ENCODE measurements around the gene GALNTL6.
"Not testable (repeated sequence)": the region's sequence is repeated elsewhere in the genome, so short reads cannot be mapped to it uniquely, and the experiment has no call there.

Gene GALNTL6

GRCh38 chr4:172688534-172688933 is 875.3 kb downstream of the GALNTL6 start:
- no peak for DNase-seq

DNA sequence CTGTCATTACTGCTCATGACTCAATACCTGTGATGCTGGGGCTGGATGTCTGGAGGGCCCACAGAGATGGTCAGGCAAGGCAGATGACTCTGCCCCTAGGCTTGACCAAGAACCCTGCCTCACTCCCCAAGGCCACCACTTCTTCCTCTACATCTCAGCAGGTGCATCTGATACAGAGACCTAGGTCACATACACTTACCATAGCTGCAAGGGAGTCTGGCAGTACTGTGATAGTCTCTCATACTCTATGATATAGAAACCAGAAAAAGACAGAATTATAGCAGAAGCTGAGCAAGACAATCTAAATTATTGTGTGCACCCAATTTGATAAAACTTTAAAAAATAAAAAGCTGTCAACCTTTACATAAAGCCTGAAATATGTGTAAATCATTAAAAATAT is 878.3 kb downstream of the GALNTL6 start:
- no peak for DNase-seq

DNA sequence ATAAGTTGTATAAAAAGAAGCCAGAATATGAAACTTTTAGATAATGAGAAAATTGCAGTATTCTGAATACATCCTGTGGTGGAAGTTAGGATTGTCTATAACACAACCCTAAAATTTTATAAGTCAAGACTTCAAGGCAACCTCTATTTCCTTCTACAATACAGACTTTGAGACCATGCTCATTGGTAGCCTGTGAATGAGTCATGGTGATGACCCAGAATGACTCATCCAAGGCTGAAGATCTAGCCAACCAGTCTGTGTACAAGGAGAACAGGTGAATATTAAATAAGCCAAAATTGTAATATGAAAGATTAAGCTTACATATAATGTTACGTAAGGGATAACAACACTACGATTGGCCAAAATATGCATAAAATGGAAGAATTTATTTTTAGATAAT is 879.5 kb downstream of the GALNTL6 start:
- peak; percentile 3 for DNase-seq

- DNase-seq, result no peak
Measured at GRCh38 chr4:172698256-172698655, 885.1 kb downstream of the GALNTL6 start.

- no peak for DNase-seq
Measured at GRCh38 chr4:172705565-172705964, 892.4 kb downstream of the GALNTL6 start.

DNA sequence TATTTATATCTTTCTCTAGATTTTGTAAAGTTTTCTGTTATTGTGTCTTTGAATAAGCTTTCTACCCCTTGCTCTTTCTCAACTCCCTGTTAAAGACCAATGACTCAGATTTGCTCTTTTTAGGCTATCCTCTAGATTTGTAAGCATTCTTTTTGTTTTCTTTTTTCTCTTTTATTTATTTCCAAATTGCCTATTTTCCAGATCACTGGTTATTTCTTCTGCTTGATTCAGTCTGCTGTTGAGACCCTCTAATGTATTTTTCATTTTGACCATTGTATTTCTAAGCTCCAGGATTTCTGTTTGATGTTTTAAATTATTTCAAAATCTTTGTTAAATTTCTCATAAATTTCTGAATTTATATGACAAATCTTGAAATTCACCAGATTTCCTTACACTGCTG is 892.8 kb downstream of the GALNTL6 start:
- no peak for DNase-seq

DNA sequence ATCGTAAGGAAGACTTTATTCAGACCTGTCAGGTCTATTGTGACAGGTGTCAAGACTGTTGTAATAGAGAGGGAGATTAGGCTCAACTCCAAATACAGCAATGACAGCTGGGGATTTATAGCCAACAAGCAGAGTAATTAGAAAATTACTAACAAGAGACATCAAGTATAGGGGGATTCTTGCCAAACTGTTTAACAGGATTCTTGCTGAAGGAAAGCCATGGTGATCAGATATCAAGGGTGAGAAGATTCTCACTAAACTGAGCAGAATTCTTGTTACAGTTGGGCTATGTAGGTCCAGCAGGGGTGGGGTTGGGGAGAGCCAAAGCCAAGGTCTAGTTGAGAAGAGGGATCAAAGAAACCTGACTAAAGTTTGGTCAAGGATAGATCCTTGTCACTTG is 894.4 kb downstream of the GALNTL6 start:
- no peak for DNase-seq

- DNase-seq, result no peak
Measured at GRCh38 chr4:172708184-172708583, 895.0 kb downstream of the GALNTL6 start.

DNA sequence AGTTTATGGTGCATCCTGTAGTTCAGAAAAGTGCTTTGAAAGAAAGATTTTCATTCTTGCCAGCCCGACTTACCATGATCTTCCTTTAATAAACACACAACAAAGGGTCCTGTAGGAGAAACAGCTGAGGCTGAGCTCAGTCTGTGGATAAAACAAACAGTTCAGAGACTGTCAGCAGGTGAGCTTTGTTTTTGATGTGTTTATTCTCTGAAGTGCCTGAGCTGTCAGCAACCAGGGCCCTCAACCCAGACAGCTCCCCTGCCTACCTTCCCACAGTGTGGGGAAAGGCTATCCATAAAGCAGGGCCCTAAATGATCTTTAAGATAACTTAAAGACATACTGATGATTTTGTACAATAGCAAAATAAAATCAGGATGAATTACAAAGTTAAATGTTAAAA is 896.2 kb downstream of the GALNTL6 start:
- no peak for DNase-seq

DNA sequence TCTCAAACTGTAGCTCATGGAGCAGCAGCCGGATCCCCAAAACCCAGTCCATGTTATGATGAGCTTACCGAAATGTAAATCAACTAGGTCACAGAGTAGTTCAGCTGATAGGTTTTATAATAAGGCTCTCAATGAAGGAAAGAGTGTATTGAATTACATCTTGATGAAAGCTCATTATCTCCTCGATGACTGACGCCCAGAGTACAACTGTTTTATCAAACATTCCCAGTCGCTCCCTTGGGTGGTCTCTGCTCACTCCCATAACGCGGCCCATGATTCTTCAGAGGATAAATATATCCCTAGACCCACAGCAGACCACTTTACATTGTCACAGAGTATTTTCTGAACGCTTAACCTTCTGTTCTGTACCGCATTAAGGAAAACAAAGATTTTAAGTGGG is 903.1 kb downstream of the GALNTL6 start:
- no peak for DNase-seq

DNA sequence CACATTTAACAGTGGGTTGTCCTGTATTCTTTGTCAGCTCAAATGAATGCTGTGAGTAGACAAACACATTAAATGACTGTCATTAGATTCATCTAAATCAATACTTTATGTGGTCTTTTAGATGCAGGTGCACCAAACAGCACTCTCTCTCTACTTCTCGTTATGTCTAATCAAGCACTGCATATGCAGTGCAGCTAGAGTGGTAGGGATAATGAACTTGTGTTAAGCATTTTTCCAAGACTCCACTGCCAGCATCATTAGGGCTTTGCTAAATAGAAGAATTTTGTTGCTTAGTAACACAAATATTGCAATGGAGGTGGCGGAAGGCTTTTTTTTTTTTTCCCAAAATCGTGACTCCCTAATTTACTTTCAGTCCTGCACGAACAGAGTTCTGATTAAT is 908.5 kb downstream of the GALNTL6 start:
- no peak for DNase-seq

DNA sequence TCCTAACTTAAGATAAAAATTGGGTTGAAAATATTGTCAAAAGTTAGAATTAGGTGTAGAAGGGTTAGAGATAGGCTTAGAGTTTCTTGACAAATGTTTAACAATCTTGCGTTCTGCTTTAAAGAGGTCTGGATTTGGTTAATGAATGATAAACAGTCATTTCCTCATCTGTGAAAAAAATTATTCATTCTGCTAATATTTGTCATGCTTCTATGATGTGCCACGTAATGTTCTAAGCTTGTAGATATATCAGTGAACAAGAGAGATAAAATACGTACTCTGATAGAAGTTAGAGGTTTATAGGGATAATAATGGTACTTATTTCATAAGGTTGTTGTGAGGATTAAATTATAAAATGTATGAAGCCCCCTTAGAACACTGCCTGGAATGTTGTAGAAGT is 912.4 kb downstream of the GALNTL6 start:
- peak; percentile 58 for DNase-seq

DNA sequence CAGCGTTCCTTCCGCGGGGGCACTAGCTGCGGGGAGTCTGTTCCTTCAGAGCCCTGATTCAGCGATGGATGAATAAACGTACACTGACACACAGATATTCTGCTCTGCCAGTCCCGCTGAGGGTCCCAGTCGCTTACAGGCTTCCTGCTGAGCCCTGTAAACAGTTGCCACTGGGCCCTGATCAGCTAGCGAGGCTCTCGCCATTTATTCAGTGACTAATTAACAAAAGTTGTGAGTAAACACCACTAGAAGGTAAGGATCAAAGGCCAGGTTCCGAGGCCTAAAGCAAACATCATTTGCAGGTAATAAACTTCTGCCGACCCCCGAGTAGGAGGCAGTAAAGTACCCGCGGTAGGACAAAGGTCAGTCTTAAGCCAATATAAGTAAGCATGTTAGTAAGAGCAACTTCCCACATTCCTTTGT is 912.8 kb downstream of the GALNTL6 start:
- DNase-seq, result no peak

DNA sequence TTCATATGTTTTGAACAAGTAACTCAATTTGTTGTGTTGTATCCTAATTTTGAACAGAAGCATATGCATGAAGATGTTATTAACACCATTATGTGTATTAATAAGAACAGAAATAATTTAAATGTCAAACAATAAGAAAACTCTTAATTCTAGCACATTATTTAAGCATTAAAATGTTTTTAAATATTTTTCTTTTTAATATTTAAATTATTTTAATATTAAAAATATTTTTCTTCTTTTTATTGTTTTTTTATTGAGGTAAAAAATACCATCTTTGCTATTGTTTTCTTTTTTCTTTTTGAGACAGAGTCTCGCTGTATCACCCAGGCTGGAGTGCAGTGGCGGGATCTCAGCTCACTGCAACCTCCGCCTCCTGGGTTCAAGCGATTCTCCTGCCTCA is 914.4 kb downstream of the GALNTL6 start:
- no peak for DNase-seq

DNA sequence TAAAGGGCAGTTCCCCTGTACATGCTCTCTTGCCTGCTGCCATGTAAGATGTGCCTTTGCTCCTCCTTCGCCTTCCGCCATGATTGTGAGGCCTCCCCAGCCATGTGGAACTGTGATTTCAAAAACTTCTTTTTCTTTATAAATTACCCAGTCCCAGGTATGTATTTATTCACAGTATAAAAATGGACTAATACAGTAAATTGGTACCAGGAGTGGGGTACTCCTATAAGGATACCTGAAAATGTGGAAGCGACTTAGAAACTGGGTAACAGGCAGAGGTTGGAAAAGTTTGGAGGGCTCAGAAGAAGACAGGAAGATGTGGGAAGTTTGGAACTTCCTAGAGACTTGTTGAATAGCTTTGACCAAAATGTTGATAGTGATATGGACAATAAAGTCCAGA is 920.4 kb downstream of the GALNTL6 start:
- not testable (repeated sequence) for DNase-seq

DNA sequence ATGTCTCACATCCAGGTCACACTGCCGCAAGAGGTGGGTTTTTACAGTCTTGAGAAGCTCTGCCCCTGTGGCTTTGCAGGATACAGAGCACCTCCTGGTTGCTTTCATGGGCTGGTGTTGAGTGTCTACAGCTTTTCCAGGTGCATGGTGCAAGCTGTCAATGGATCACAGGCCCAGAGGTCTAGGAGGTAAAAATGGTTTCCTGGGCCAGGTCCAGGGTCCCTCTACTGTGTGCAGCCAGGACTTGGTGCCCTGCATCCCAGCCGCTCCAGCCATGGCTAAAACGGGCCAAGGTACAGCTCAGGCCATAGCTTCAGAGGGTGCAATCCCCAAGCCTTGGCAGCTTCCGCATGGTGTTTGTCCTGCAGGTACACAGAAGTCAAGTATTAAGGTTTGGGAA is 921.4 kb downstream of the GALNTL6 start:
- no peak for DNase-seq

GRCh38 chr4:172736046-172736445 is 922.8 kb downstream of the GALNTL6 start:
- DNase-seq, result no peak

- DNase-seq, result no peak
Measured at GRCh38 chr4:172740434-172740833, 927.2 kb downstream of the GALNTL6 start.

GRCh38 chr4:172750910-172751309 is 937.7 kb downstream of the GALNTL6 start:
- no peak for DNase-seq

- no peak for DNase-seq
Measured at GRCh38 chr4:172751550-172751949, 938.3 kb downstream of the GALNTL6 start.

- peak; percentile 80 for DNase-seq
Measured at GRCh38 chr4:172758586-172759340, 945.6 kb downstream of the GALNTL6 start.

DNA sequence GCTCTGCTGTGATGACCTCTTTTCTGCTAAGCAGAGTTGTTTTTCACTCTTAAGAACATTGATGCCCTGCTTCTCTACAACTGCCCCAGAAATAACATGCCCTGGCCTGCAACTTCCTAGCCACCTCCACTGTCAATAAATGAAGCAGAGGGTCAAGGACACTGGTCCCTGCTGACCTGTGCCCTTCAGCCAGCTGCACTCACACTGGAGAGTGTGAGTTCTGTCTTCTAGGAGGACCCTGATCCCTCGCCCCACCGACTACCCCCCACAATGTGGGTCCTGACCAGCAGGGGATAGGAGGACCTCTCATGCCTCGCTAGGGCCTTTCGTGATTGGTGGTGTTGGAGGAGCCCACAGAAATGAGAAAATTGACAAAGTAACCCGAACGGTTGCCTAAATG is 947.3 kb downstream of the GALNTL6 start:
- no peak for DNase-seq

DNA sequence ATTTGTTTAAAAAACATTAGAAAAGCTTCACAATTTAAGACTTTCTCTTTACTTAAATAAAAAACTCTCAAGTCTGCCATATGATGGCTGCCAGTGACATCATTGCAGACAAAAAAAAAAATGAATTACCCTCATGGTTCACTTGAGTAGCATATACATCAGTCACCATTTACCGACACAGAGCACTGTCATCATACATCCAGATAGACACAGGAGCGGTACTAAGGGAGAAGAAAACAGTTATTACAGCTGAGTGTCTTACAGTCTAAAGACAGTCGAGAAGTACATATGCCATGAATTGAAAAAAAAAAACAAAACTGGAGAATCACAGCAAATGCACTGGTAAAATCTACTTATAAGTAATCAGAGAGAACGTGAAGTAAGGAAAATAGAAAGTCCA is 949.7 kb downstream of the GALNTL6 start:
- peak; percentile 13 for DNase-seq

GRCh38 chr4:172770787-172771186 is 957.6 kb downstream of the GALNTL6 start:
- no peak for DNase-seq

DNA sequence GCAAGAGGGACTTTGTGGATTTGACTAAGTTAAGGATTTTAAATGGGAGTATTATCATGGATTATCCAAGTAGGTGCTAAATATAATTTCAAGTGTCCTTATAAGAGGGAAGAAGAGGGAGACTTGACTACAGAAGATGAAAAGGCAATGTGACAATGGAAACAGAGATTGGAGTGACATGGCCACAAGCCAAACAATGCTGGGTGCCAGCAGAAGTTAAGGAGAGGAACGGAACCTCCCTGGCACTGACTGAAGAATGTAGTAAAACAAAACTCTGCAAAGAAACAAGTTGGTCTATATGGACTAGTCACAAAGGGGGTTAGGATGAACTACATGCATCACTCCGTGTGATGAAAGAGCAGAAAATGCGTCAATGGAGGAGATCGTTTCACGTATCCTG is 959.6 kb downstream of the GALNTL6 start:
- DNase-seq, result no peak

All from HCEC 1CT (cell line).